HG02852 (cell line): ENCODE data around the gene ADRA2B.
"Not testable (repeated sequence)": the region's sequence is repeated elsewhere in the genome, so short reads cannot be mapped to it uniquely, and the experiment has no call there.

Experiments
- ATAC-seq: cut with Tn5 transposase; IDR thresholded peaks from one replicate; pipeline ENCODE4 v1.9.1; 2021; ENCODE audit warnings: mild to moderate bottlenecking, moderate library complexity; ENCODE audit not compliant: unreplicated experiment

Gene ADRA2B

DNA sequence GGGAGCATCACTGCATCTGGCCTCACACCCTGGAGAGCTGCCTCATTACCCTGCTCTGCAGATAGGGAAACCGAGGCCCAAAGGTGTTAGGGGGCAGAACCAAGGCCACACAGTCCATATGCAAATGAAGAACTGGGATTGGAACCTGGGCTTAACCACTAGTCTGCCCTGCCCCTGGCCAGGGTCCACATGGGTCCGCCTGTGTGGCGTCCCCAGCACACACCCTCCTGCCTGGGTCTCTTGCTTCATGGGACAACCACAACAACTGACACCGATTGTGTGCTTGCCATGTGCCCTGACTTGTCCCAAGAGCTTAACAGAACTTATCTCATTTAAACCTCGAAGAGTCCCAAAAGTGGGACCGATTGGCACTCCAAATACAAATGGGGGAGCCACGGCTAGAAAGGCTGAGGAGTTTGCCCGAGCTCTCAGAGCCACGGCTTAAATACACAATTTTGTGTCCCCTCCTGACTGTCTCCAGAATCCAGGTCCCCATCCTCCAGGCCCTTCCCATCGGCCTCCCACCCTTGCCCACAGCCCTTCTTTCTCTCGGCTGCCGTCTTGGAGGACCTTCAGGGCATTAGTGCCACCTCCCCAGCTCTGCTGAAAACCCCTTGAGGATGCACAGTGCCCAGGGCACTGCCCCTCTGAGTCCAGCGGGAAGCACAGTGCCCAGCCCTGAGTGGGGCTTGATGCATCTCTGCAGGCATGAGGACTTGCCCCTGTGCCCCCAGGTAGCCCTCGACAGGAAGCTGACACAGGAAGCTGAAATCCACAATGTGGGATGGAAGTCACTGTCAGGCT lies 34.6 kb upstream of the ADRA2B start:
- ATAC-seq: no peak

- no peak for ATAC-seq
Observed at GRCh38 chr2:96150007-96150640, 33.8 kb upstream of the ADRA2B start.

DNA sequence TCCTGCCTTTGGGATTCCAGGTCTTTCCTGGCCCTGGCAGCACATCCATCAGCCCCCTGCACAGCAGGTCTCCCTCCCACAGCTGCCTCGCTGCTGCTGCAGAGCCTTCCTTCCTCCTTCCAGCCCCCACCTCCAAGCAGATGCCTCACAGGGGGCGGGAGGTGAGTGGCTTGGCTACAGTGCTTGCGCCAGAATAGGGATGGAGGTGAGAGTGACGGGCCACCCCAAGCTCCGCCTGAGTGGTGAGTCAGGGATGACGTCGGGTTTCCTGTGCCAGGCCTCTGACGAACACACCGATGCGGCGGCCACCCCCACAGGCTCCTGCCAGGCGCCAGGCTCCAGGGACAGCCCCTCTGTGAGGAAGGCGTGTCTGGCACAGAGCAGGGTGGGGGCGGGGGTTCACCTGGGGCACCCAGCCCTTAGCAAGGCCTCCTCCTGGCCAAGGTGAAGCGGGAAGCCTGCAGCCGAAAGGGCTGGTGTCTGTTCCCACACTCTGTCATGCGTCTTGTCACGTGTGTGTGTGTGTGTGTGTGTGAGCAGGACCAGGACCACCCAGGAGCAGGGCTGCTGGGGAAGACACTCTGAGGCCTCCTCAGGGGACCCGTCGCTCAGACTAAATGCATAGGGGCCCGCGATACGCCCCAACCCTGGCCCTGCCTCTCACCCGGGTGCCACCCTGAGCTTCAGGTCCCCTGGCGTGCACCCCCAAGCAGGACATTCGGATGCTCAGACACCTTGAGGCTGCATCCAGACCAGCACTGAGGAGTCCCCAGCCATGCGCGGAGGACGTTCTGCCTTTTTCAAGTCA lies 32.2 kb upstream of the ADRA2B start:
- peak; percentile 32 for ATAC-seq

DNA sequence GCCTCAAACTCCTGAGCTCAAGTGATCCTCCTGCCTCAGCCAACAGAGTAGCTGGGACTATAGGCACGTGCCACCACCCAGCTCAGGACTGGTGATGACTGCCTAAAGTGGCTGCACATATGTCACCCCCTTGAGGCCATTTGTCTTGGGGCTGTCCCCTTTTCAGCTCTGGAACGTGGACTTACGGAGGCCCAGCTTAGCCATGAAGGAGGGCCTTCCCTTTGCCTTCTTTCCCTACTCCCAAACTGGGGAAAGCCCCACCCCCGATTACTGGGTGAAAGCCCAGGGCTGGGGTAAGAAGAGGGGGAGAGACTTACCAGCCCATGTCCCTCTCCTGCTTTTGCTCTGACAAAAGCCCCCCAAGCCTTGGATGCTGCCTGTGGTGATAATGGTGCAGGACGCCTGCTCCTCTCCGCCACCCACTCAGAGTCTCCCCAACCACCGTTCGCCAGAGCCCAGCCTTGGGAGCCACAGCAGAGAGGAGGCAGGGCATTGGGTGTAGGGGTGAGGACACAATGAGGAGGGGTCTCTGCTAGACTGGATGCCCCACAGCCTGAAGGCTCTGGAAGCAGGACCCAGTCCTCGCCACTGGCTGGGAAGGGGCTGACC lies 31.3 kb upstream of the ADRA2B start:
- ATAC-seq: no peak

DNA sequence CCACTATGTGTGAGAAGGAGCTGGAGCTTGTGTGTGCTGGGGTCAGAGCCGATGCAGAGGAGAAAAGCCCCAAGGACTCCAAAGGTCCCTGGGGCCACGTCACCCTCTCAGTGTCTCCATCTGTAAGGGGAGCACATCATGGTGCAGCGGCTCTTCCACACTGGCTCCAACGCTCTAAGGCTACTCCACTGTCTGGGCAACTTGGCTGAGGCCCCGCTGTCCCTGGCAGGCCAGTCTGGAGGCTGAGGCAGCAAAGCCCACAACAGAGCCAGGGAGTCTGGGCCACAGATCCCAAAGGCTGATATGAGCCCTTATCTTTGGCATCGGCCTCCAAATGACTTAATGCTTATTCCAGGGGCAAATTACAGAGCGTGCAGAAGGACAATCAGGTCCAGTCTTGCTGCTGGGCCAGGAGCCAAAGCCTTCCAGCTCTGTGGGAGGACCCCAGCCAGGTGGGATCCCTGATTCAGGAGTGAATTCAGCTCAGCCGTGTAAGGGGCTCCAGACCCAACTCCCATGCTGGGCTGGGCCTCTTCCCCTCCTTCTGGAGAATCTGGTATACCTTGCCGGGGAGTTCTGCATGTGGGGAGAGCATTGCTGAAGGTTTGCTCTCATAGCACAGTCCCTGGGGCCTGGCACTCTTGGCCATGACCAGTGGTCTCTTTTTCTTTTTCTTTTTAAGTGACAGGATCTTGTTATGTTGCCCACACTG lies 30.7 kb upstream of the ADRA2B start:
- peak; percentile 1 for ATAC-seq

DNA sequence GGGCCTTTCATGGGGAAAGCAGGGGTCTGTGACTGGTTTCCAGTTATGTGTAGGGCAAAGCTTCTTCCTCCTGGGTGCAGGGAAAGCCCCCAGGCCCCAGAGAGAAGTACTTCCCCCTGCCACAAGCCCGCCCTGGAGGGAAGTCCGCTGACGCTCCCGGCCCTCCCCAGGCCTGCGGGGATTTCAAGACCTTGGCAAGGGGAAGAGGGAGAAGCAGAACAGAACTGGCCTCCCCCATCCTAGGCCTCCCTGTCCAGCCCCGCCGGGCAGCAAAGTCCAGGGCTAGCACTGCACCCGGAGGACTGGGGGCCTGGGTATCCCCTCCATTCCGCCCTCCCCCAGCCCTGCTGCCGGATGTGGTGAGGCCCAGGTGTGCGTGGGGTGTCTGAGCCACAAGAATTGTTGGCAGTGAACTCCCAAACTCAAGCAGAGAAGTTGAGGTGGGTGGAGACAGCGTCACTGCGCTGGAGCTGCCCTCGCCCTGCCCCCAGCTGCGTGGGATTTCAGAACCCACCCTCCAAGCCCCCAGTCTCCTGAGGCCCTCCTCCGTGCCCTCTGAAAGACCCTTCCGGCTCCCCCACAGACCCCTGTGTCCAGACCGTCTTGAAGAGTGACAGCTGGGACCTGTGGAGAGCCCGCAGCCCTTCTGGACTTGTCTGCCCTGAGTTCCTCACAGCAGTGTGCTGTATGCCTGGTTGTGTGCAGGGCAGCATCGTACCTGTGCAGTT lies 29.9 kb upstream of the ADRA2B start:
- peak; percentile 36 for ATAC-seq

GRCh38 chr2:96145848-96146152 lies 29.4 kb upstream of the ADRA2B start:
- ATAC-seq: no peak

- ATAC-seq: peak; percentile 55
Observed at GRCh38 chr2:96145036-96145847, 28.9 kb upstream of the ADRA2B start, which contains the start of gene DUSP2. TSS of gene DUSP2 (minus strand) at chr2:96145440. CDS start at chr2:96145354, 86 bp downstream.

DNA sequence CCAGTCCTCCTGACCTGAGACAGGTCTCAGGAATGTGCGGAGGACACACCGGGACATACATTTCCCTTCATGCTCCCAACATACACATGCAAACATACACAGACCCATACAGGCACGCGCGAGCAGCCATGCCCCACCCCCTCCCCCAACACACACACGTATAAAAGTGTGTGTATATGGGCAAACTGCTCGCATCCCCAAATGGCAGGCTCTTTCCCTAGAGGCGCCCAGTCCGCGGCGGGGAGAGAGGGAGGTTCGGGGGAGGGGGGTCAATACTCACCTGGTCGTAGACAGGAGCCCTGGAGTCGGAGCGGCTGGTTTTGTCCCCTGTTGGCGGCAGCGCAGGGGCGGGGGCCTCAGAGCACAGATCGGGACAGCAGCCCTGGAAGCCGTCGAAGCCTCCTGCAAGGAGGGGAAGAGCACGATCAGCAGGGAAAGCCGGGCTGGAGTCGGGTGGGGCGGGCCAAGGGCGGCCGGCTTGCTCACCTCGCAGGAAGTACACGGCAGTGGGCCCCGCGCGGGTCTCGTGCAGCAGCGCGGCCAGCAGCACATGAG lies 28.2 kb upstream of the ADRA2B start:
- no peak for ATAC-seq

- ATAC-seq: no peak
Observed at GRCh38 chr2:96143848-96144480, 27.6 kb upstream of the ADRA2B start.

DNA sequence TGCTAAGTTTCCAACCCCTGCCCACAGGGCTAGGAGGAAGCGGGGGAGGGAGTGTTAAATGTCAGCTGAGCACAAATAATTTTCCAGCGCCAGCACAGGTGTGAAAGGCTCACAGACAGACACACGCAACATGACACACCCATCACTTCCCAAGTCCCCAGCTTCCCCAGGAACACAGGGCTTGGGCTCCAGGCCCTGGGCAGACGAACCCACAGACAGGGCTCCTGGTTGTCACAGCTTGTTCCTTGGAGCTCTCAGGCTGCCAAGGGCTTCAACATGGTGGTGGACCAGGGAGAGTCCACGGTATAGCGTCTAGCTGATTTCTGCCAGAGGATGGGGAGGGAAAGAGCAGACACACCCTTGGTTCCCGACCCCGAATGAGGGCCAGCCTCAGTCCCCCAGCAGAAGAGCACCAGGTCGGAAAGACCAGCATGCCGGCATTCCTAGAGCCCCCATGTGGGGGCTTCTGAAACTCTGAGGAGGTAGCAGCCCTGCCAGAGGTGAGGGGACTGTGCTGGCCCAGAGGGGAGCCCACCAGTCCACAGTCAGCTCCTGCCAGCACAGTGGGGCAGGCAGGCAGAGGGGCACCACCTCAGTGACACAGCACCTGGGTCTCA lies 27.0 kb upstream of the ADRA2B start:
- no peak for ATAC-seq

DNA sequence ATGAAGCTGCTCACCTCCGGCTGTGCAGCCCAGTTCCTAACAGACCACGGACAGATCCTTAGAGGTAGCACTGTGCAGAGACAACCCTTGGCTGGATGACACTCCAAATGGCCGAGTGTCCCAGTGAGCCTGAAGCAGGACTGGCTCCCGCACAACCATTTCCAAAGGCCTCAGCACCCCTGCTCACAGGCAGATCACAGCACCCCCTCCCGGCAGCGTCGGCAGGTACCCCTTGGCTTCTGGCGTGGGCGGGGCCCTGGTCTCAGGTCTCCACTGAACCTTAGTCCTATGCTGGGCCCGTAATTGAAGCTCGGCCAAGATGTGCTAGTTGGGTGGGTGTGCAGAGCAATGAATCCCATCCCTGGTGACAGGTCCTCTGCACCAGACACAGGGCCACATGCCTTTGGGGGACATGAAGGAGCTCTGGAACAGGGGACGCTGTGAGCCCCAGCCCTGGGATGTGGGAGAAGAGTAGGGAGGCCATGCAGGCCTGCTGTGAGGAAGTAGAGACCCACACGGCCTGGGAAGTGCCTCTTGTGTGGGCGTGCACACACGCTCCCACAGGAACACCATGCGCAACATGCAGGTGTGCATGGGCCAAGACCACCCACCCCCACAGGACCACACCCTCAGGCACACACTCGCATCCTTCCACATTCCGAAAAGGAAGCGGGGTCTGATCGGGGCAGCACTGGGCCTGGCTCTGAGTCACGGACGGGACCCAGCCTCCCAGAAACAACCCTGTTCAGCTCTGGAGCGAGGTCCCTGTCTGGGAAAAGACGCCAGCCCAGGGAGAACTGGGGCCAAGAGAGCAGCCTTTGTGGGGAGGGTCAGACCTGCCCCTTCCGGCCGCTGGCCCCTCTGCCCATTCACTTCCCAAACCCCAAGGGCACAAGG lies 26.1 kb upstream of the ADRA2B start:
- ATAC-seq: no peak

DNA sequence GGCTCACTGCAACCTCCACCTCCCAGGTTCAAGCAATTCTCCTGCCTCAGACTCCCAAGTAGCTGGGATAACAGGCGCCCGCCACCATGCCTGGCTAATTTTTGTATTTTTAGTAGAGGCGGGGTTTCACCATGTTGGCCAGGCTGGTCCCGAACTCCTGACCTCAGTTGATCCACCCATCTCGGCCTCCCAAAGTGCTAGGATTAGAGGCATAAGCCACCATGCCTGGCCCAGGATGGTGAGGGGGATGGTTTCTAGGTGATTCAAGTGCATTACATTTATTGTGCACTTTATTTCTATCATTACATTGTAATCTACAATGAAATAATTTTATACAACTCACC lies 25.2 kb upstream of the ADRA2B start:
- ATAC-seq: not testable (repeated sequence)

- no peak for ATAC-seq
Observed at GRCh38 chr2:96140941-96141623, 24.7 kb upstream of the ADRA2B start.

DNA sequence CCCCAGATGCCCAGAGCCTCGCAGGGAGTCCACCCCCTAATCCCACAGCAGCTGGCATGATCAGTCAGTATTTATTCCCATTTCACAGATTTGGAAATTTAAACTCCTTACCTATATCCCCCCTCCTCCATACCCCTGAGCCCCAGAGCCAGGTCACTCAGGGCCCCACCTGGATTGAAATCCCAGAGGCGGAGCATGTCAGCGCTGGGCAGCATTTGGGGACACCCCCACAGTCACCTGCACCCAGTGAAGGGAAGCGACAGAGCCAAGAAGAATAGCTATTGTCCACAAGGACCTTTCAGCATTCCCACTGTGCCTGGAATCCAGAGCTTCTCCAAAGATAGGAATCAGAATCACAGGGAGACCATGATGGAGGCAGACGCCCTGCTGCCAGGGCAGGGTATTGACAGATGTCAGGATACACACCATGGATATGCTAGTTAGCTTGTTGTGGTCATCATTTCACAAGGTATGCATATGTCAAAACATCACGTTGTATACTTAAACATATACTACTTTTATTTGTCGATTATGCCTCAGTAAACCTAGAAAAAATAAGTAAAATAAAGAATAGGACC lies 22.9 kb upstream of the ADRA2B start:
- no peak for ATAC-seq
